COR-L47 (cell line): ENCODE results near the gene OOSP3.
"Not testable (repeated sequence)": the region's sequence is repeated elsewhere in the genome, so short reads cannot be mapped to it uniquely, and the experiment has no call there.

ENCODE experiments used
- DNase-seq: peaks from one replicate; lab custom pipeline; 2025; lab: John Stamatoyannopoulos, UW

Gene OOSP3

GRCh38 chr11:59877325-59877724 is 1.3 kb upstream of the OOSP3 start:
- DNase-seq: no peak

GRCh38 chr11:59877784-59878183 is 798 bp upstream of the OOSP3 start:
- no peak for DNase-seq

- DNase-seq: no peak
These were observed 985 bp downstream of the OOSP3 start for GRCh38 chr11:59879567-59879966.

- DNase-seq: no peak
These were observed 5.0 kb downstream of the OOSP3 start for GRCh38 chr11:59883597-59883996.

- not testable (repeated sequence) for DNase-seq
These were observed 8.6 kb downstream of the OOSP3 start for GRCh38 chr11:59887156-59887555.

- DNase-seq: no peak
These were observed 13.2 kb downstream of the OOSP3 start for GRCh38 chr11:59891781-59892181.

GRCh38 chr11:59894616-59895015 is 16.0 kb downstream of the OOSP3 start:
- no peak for DNase-seq

GRCh38 chr11:59898046-59898445 is 19.5 kb downstream of the OOSP3 start:
- no peak for DNase-seq

GRCh38 chr11:59898650-59899049 is 20.1 kb downstream of the OOSP3 start:
- DNase-seq: no peak

GRCh38 chr11:59899532-59899931 is 20.9 kb downstream of the OOSP3 start:
- no peak for DNase-seq

GRCh38 chr11:59900366-59901126 is 22.0 kb downstream of the OOSP3 start:
- DNase-seq: no peak

- no peak for DNase-seq
These were observed 22.7 kb downstream of the OOSP3 start for GRCh38 chr11:59901306-59901705.

GRCh38 chr11:59903569-59903968 is 25.0 kb downstream of the OOSP3 start:
- not testable (repeated sequence) for DNase-seq

GRCh38 chr11:59918480-59918879 is 39.9 kb downstream of the OOSP3 start:
- no peak for DNase-seq

GRCh38 chr11:59918987-59919589 is 40.5 kb downstream of the OOSP3 start:
- DNase-seq: no peak

GRCh38 chr11:59923813-59924212 is 45.2 kb downstream of the OOSP3 start:
- no peak for DNase-seq

GRCh38 chr11:59931688-59932087 is 53.1 kb downstream of the OOSP3 start:
- no peak for DNase-seq

GRCh38 chr11:59938132-59938531 is 59.5 kb downstream of the OOSP3 start, which contains the start of gene OOSP1:
OOSP1 (plus strand) TSS chr11:59938432; CDS start chr11:59938455, 23 bp downstream.
- no peak for DNase-seq

- no peak for DNase-seq
These were observed 60.1 kb downstream of the OOSP3 start for GRCh38 chr11:59938718-59939117.

GRCh38 chr11:59939482-59939881 is 60.9 kb downstream of the OOSP3 start:
- no peak for DNase-seq

- no peak for DNase-seq
These were observed 62.5 kb downstream of the OOSP3 start for GRCh38 chr11:59941091-59941490.

- no peak for DNase-seq
These were observed 65.6 kb downstream of the OOSP3 start for GRCh38 chr11:59943997-59944714.

- DNase-seq: no peak
These were observed 66.1 kb downstream of the OOSP3 start for GRCh38 chr11:59944720-59945119.
